Measurements from ENCODE around the gene E2F6.

The E2F6 gene

GRCh38 chr2:11396021-11396420 is 69.9 kb downstream of the E2F6 start:
- no peak for DNase-seq (ENCODE audit: low read depth in 2 of 3, low spot score in 2 of 3)

DNA sequence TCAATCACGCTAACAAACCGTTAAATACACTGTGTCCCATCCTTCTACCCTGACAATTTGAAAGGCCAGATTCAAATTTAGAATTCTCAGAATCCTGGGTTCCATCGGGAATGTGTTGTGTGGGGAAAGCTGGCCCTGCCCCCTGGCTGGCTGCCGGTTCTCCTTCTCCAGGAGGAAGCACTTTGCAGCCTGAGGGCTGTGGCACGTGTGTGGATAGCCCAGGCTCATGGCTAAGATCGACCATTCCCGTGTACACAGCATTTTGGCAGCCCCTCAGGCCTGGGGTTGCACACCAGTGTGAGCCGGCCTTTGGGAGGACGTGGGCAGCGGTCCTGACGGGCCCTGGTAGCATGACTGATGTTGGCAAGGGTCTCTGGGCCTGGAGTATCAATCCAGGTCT is 70.6 kb downstream of the E2F6 start:
- DNase-seq (ENCODE audit: low read depth in 2 of 3, low spot score in 2 of 3) = no peak
